HG03354 (cell line): ENCODE measurements around the gene ZNF385D.
"Not testable (repeated sequence)": the region's sequence is repeated elsewhere in the genome, so short reads cannot be mapped to it uniquely, and the experiment has no call there.

Source experiments
- ATAC-seq: cut with Tn5 transposase; IDR thresholded peaks from one replicate; pipeline ENCODE4 v1.9.1; 2021; ENCODE audit warnings: mild to moderate bottlenecking; ENCODE audit not compliant: unreplicated experiment, poor library complexity, severe bottlenecking

Gene ZNF385D

DNA sequence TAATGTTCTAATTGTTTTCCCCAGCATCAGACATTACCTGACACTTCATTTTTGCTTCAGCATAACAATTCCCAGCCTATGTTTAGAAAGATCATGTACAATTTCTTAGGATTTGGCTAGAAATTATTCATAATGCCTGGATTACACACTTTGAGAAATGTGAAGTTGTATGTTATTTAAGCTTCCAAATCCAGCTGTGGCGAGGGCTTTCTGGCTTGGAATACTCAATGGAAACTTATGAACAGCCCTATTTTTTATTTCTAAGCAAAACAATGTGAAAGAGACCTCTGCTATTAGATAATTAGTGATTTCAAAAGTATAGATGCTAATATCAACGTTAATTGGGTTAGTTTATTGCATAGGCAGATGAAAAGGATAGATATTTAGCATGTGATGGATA lies 341.6 kb downstream of the ZNF385D start:
- ATAC-seq: no peak

DNA sequence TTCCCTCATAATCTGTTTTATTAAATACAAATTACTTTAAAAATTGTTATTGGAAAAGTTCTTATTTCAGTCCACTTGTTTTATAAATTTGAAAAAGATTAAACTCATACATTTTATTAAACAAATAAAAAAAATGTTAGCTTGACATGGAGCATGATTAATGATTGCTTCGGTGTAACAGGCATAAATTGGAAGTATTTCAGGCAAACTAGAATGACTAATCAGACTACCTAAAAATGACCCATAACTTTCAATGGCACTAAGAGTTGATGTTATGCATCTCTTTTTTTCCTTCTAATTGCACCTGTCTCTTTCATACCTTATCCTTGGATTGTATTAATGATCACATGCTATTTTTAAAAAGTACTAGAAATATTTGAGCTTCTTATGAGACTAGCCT lies 343.3 kb downstream of the ZNF385D start:
- no peak for ATAC-seq

DNA sequence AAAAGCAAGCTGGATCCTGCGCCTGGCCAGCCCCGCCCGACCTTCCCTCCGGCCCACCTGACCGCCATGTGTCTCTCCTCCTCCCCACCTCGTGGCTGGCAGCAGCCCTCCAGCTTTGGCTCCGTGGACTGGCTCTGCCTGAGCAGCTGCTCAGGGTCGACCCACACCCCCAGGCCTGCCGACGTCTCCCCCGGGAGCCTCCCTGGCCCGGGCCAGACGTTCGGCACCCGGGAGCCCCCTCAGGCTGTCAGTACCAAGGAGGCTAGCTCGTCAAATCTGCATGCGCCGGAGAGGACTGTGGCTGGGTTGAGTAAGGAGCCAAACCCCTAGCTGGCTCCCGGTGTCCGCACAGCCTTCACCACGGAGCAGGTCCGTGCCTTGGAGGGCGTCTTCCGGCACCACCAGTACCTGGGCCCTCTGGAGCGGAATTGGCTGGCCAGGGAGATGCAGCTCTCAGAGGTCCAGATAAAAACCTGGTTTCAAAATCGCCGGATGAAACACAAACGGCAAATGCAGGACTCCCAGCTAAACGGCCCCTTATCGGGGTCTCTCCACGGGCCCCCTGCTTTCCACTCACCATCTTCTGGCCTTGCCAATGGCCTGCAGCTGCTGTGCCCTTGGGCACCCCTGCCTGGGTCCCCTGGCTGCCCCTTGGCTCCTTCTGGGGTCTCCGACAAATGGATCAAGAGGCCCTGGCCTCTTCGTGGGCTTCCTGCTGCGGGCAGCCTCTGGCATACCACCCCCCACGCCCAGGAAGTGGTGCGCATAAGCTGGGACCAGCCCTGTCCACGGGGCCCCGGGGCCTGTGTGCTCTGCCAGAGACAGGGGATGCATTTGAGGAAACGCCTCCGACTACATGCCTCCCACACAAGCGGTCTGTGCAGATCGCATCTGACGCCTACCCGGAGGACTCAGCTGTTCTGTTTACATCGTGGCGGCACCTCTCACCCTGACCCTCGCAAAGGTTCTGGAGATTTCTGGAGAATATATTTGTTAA lies 345.0 kb downstream of the ZNF385D start:
- no peak for ATAC-seq

DNA sequence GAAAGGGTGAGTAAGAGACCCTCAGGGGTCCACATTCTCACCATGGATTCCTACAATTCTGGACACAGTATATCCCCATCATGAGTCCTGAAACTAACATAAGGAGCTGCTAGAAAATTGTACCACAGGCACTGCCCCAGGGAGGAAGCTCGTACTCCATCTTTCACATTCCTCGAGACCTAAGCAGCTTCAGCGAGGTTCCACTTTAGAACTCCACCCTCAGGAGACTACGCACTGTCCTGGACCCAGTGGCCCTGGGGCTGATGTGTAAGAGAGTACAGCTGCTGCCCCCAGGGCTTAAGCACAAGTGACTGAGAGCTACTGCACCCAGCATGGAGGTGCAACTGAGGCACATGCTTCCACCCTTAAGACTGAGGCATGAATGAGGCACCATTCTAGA lies 352.5 kb downstream of the ZNF385D start:
- no peak for ATAC-seq

DNA sequence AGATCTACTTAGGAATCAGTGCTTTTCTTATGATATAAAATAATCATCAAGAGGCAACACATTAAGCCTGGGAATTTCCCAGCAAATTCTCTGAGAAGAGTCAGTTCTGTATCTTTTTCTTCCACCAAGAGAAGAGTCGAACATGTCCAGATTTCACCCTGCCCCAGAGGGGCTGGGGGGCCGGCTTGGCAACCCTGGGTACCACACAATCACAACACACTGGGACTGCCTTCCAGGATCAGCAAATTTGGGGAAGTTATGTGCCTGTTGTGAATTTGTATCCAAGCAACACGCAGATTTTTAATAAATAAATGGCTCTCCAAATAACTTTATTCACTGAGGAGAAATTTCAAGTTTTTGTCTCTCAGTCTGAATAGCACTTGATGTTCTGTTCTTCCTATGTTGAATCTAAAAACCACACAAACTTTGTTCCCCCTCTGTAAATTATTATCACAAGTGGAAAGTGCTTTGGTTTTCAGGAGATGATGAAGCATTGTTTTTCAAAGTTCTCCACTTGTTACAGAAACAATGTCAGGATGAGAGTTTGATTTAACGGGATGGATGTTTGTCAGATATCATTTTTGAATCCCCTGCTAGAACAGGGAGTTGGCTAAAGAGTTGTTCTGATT lies 357.2 kb downstream of the ZNF385D start:
- no peak for ATAC-seq

DNA sequence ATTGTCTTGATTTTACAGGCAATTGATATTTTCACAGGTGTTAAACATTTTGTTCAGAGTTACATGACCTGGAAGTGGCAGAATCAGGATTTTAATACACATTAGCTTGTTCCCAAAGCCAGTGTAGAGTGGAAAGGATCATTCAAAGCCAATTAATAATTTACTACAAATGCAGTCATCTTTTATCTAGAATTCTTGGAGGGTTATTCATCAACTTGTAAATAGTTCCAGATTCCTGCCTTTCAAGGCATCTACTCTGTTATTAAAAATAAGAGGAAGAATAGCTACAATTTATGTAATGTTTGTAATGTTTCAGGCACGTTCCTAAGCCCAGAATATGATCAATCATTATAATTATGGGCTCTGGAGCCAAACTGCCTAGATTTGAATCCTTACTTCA lies 358.5 kb downstream of the ZNF385D start:
- no peak for ATAC-seq

DNA sequence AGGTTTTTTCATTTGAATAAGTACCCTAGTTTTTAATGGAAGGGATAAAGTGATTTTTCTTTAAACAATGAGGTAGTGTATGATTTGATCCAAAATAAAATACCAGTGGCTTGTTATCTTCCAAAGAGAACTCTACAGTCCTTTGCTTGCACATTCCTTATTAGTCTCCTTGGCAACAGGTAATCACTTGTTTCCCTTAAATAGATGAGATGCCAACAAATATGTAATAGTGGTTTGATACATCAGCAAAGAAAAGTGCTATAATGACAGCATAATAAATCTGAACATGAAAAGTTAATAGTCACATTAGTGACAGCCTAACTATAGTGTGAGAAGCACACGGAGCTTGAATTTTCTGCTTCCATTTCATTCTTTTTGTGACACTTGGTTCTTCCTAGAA lies 360.2 kb downstream of the ZNF385D start:
- no peak for ATAC-seq

DNA sequence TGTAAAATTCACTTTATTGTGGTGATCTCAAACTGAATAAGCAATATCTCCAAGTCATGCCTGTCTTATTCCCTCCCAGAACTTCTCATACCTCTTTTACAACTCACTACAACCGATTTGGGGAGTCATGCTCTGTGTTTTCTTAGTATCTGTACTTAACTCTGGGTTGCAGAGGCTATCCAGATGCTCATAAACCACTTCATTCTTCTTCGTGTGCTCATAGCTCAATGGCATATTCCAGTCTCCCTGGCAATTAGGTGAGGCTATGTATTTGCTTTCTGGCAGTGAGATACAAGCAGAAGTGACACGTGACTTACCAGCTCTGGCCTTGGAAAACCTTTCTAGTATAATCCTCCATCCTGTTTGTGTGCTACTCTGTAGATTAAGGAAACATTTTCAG lies 360.9 kb downstream of the ZNF385D start:
- no peak for ATAC-seq

DNA sequence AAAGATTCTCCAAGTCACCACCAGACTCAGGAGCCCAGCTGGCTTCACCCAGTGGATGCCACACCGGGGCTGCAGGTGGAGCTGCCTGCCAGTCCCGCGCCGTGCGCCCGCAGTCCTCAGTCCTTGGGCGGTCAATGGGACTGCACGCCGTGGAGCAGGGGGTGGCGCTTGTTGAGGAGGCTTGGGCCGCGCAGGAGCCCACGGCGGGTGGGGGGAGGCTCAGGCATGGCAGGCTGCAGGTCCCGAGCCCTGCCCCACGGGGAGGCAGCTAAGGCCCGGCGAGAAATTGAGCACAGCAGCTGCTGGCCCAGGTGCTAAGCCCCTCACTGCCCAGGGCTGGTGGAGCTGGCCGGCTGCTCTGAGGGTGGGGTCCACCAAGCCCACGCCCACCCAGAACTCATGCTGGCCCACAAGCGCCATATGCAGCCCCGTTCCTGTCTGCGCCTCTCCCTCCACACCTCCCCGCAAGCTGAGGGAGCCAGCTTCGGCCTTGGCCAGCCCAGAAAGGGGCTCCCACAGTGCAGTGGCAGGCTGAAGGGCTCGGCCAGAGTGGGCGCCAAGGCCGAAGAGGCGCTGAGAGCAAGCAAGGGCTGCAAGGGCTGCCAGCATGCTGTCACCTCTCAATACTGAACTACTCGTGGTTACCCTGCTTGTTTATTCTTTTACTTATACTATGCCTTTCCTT lies 363.7 kb downstream of the ZNF385D start:
- ATAC-seq: not testable (repeated sequence)

DNA sequence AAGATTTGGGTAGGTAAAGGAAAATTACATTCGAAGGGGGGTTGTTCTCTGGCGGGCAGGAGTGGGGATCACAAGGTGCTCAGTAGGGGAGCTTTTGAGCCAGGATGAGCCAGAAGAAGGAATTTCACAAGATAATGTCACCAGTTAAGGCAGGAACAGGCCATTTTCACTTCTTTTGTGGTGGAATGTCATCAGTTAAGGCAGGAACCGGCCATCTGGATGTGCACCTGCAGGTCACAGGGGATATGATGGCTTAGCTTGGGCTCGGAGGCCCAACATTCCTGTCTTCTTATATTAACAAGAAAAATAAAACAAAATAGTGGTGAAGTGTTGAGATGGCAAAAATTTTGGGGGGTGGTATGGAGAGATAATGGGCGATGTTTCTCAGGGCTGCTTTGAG lies 373.0 kb downstream of the ZNF385D start:
- not testable (repeated sequence) for ATAC-seq

DNA sequence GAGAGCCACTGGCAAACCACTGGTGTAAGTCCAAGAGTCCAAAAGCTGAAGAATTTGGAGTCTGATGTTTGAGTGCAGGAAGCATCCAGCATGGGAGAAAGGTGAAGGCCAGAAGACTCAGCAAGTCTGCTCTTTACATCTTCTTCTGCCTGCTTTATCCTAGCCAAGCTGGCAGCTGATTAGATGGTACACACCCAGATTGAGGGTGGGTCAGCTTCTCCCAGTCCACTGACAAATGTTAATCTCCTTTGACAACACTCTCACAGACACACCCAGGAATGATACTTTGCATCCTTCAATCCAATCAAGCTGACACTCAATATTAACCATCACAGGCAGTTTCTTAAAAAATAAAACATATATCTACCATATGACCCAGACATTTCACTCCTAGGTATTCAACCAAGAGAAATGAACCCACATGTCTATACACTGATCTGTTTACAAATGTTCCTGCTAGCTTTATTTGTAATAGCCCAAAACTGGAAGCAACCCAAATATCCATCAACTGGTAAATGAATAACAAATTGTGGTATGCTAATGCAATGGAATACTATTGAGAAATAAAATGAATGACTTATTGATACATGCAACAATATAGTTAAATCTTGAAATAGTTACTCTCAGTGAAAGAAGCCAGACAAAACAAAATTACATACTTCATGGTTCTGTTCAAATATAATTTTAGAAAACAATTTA lies 373.8 kb downstream of the ZNF385D start:
- ATAC-seq: no peak

DNA sequence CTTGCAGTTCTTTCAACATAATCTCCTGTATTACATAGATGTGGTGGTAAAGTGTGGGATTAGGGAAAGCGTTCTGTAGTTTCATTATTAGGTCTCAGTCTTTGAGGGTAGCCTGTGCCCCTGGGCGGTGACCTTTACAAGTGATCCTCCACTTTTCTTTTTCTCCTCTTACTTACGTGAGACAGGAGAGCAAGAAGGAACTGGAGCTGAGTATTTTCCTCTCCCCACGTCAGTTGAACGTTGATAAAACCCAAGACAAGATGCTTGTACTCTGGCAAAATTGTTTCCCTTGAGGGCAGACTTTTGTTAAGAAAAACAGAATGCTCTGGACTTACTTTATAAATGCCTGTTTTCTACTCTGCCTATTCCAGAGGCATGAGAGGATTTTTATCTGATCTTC lies 378.7 kb downstream of the ZNF385D start:
- ATAC-seq: no peak
